Caco-2 (cell line): ENCODE results near the gene CHML. TPM values are rescaled to one million over a fixed set of nuclear protein-coding genes. Genes with fewer than 3 reads are reported as not detected.

ENCODE experiments used
- BruUV-seq: library from RNA; stranded (reverse); fragments of 400-500 nt; replicated peaks from 2 replicates; lab custom pipeline; 2021; lab: Mats Ljungman, UMichigan
- CTCF ChIA-PET: fragments of 300-600 bp; sonication (Branson Sonifier 250); formaldehyde crosslinking; loops from one replicate; lab custom pipeline; 2022; ENCODE audit warnings: antibody characterized with exemption; lab: Charles Lee
- POLR2A ChIA-PET: fragments of 300-600 bp; sonication (Branson Sonifier 250); formaldehyde crosslinking; loops from one replicate; lab custom pipeline; 2022; ENCODE audit warnings: antibody characterized with exemption; lab: Charles Lee
- DNase-seq, 2 experiments: peaks; one replicate each; pipeline versions ENCODE4 v3.0.0 to v3.0.0-alpha.2; 2020 to 2022
- H3K27me3 ChIP-seq: replicated peaks from 2 replicates; pipeline ENCODE4 v1.6.0; 2011; ENCODE audit warnings: low read length; ENCODE audit not compliant: control insufficient read depth, insufficient read depth
- H3K36me3 ChIP-seq: 2 replicates; pipeline ENCODE4 v1.5.1; 2011; ENCODE audit warnings: low read length; ENCODE audit not compliant: control insufficient read depth, insufficient read depth
- H3K4me1 ChIP-seq: fragments of 250-450 bp; sonication (Bioruptor Pico); 2 replicates; pipeline ENCODE4 v1.5.1; 2020; ENCODE audit warnings: mild to moderate bottlenecking
- H3K4me3 ChIP-seq: 2 replicates; pipeline ENCODE4 v1.5.1; 2011; ENCODE audit warnings: low read depth, mild to moderate bottlenecking, control low read depth, low read length
- H3K9me3 ChIP-seq: fragments of 250-450 bp; sonication (Bioruptor Pico); 2 replicates; pipeline ENCODE4 v1.5.1; 2020; ENCODE audit warnings: mild to moderate bottlenecking, moderate library complexity
- H3K27ac Mint-ChIP-seq: one replicate; pipeline ENCODE4 v1.8.0; 2022; ENCODE audit warnings: mixed read lengths; ENCODE audit not compliant: unreplicated experiment
- H3K27me3 Mint-ChIP-seq: one replicate; pipeline ENCODE4 v1.8.0; 2022; ENCODE audit warnings: mixed read lengths; ENCODE audit not compliant: insufficient read depth, unreplicated experiment
- H3K36me3 Mint-ChIP-seq: one replicate; pipeline ENCODE4 v1.8.0; 2022; ENCODE audit warnings: mild to moderate bottlenecking, mixed read lengths; ENCODE audit not compliant: insufficient read depth, unreplicated experiment
- H3K4me1 Mint-ChIP-seq: one replicate; pipeline ENCODE4 v1.8.0; 2022; ENCODE audit warnings: low read depth, mixed read lengths; ENCODE audit not compliant: unreplicated experiment
- H3K4me3 Mint-ChIP-seq: one replicate; pipeline ENCODE4 v1.8.0; 2022; ENCODE audit warnings: mild to moderate bottlenecking, moderate library complexity, mixed read lengths; ENCODE audit not compliant: unreplicated experiment
- H3K9me3 Mint-ChIP-seq: one replicate; pipeline ENCODE4 v1.8.0; 2022; ENCODE audit warnings: mixed read lengths; ENCODE audit not compliant: unreplicated experiment
- intact Hi-C: fragments of 100-400 bp; cut with micrococcal nuclease; formaldehyde crosslinking; loops from one replicate; pipeline ENCODE4 v1.10.0; 2022; ENCODE audit not compliant: unreplicated experiment
- total RNA-seq: library from RNA; stranded (reverse); gene quantifications from 2 replicates; pipeline ENCODE4 v1.2.3, GENCODE V29; 2022
- TF ChIP-seq, protein P1 (sequence below), 2 experiments: fragments of 200-600 bp in 1 of 2; IDR thresholded peaks; 1 replicate in 1 of 2; 2 replicates in 1 of 2; pipeline versions ENCODE4 v1.5.1 to v1.8.0; 2011 to 2022; ENCODE audit warnings: antibody characterized with exemption in 1 of 2, control low read depth in 1 of 2, inconsistent platforms in 1 of 2, low read depth in 1 of 2, low read length in 1 of 2, mild to moderate bottlenecking in 1 of 2, moderate library complexity in 1 of 2; ENCODE audit not compliant: insufficient read depth in 1 of 2, severe bottlenecking in 1 of 2, unreplicated experiment in 1 of 2

CHML gene
- total RNA-seq, 1 experiment from 2014 or later = 29.2 TPM

DNA sequence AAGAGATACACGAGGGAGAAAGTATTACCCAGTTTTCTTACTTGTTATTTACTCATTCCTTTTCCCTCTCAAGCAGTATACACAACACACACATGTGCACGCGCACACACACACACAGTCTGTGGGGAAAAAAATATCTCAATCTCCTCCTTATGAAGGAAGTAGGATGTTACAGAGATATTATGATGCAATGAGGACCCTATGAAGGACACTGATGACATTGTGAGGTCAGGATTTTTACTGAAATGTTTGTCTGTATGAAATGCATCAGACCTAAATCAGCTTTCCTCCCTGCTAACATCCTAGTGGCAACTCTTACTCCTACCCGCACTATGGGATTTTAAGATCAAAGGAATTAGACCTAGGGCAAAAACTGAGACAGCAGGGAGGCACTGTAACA, 11.8 kb upstream of the CHML start, which contains the start of gene WDR64:
TSS of gene WDR64 (plus strand) at position 270 of the 400 bp plus-strand sequence. CDS start 204 bp downstream, outside the sequence.
- CTCF ChIA-PET = no interaction called here
- no peaks in the 10 kb centered on the region for H3K27me3 ChIP-seq
- H3K27ac Mint-ChIP-seq = no peak within 1 kb of the TSS
- H3K9me3 Mint-ChIP-seq = peaks cover 16% of the 10 kb centered on the region
- no peak within 1 kb of the TSS for H3K4me3 Mint-ChIP-seq
- H3K36me3 ChIP-seq = no peaks in the 10 kb centered on the region
- no peaks in the 10 kb centered on the region for H3K36me3 Mint-ChIP-seq
- BruUV-seq = no TSS peak
- intact Hi-C loops = no loop called here
- H3K4me1 ChIP-seq = no peaks in the 10 kb centered on the region
- DNase-seq = no peak
- H3K27me3 Mint-ChIP-seq = no peaks in the 10 kb centered on the region
- POLR2A ChIA-PET = no interaction called here
- no peaks in the 10 kb centered on the region for H3K9me3 ChIP-seq
- TF ChIP-seq, protein P1, sequence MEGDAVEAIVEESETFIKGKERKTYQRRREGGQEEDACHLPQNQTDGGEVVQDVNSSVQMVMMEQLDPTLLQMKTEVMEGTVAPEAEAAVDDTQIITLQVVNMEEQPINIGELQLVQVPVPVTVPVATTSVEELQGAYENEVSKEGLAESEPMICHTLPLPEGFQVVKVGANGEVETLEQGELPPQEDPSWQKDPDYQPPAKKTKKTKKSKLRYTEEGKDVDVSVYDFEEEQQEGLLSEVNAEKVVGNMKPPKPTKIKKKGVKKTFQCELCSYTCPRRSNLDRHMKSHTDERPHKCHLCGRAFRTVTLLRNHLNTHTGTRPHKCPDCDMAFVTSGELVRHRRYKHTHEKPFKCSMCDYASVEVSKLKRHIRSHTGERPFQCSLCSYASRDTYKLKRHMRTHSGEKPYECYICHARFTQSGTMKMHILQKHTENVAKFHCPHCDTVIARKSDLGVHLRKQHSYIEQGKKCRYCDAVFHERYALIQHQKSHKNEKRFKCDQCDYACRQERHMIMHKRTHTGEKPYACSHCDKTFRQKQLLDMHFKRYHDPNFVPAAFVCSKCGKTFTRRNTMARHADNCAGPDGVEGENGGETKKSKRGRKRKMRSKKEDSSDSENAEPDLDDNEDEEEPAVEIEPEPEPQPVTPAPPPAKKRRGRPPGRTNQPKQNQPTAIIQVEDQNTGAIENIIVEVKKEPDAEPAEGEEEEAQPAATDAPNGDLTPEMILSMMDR (IDR thresholded peaks at IDR 0.05; ENCODE audit: insufficient read depth in 1 of 2, low read depth in 1 of 2, low read length in 1 of 2, severe bottlenecking in 1 of 2, unreplicated experiment in 1 of 2) = no peak
- no peak within 1 kb of the TSS for H3K4me3 ChIP-seq
- H3K4me1 Mint-ChIP-seq = no peaks in the 10 kb centered on the region

DNA sequence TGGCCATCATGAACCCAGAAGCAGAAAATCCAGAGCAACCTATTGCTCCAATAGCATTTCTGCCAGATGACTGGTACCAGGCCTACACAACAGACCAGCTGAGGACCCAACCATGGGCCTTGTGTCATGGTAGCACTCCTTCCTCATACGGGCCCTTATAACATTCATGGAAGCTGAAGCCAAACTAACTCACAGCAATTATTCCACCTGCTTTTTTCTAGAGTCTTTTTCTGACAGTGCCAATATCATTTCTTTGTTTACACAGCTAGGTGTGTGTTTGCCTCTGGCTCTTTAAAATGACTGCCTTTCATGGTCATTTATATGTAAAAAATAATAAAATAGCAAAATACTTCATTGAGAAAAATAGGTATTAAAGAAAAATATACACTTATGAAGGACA, 8.0 kb upstream of the CHML start:
- H3K9me3 ChIP-seq = 0 out of 2 replicates have a peak, but pooled peaks cover 9% of the 10 kb centered on the region
- TF ChIP-seq, protein P1 (IDR thresholded peaks at IDR 0.05; ENCODE audit: insufficient read depth in 1 of 2, low read depth in 1 of 2, low read length in 1 of 2, severe bottlenecking in 1 of 2, unreplicated experiment in 1 of 2) = no peak
- intact Hi-C loops = loop anchor here (10.0 kb wide), 1 partner anchor 107 kb away; no protein-coding TSS in a partner anchor
- ChIA-PET POLR2A (no interaction called here), CTCF (no interaction called here)
- no peaks in the 10 kb centered on the region for H3K4me1 Mint-ChIP-seq
- no peak overlapping the region for H3K4me3 Mint-ChIP-seq
- DNase-seq = no peak
- no peaks in the 10 kb centered on the region for H3K36me3 ChIP-seq
- H3K27me3 Mint-ChIP-seq = no peaks in the 10 kb centered on the region
- no peak overlapping the region for H3K27ac Mint-ChIP-seq
- peaks cover 8% of the 10 kb centered on the region; the same call in 1 of the 2 replicates for H3K4me1 ChIP-seq
- BruUV-seq = no TSS peak
- H3K27me3 ChIP-seq = no peaks in the 10 kb centered on the region
- H3K36me3 Mint-ChIP-seq = no peaks in the 10 kb centered on the region
- no peak overlapping the region for H3K4me3 ChIP-seq
- H3K9me3 Mint-ChIP-seq = peaks cover 16% of the 10 kb centered on the region

DNA sequence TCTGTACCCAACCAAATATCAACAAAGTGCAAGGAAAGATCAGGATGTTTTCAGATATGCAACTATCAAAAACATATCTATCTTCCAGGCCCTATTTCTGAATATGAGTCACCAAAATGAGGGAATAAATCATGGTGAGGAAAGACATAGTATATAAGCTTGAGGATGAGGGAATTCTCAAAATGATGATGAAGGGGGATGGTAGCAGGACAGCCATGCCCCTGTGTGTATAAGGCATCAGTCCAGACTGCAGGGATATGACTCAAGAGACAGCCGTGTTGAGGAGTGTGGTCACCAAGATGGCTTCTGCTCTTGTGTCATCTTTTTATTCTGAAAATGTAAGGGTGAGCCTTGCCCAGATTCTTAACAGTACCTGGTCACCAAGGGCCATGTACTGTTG, 7.5 kb upstream of the CHML start:
- ChIA-PET CTCF (no interaction called here), POLR2A (no interaction called here)
- Histone ChIP-seq H3K4me3 (no peak overlapping the region), H3K36me3 (no peaks in the 10 kb centered on the region), H3K4me1 (peaks cover 10% of the 10 kb centered on the region), H3K27me3 (no peaks in the 10 kb centered on the region), H3K9me3 (peaks cover 9% of the 10 kb centered on the region; the same call in 1 of the 2 replicates)
- Mint-ChIP-seq H3K27me3 (no peaks in the 10 kb centered on the region), H3K4me3 (no peak overlapping the region), H3K9me3 (peaks cover 19% of the 10 kb centered on the region), H3K36me3 (peaks cover under 1% of the 10 kb centered on the region), H3K4me1 (peaks cover 1% of the 10 kb centered on the region), H3K27ac (no peak overlapping the region)
- no peak for DNase-seq
- no TSS peak for BruUV-seq
- intact Hi-C loops = loop anchor here (10.0 kb wide), 1 partner anchor 107 kb away; no protein-coding TSS in a partner anchor
- TF ChIP-seq, protein P1 (IDR thresholded peaks at IDR 0.05; ENCODE audit: insufficient read depth in 1 of 2, low read depth in 1 of 2, low read length in 1 of 2, severe bottlenecking in 1 of 2, unreplicated experiment in 1 of 2) = no peak
